GM19438 (cell line): ENCODE measurements around the gene BCL10.
"Not testable (repeated sequence)": the region's sequence is repeated elsewhere in the genome, so short reads cannot be mapped to it uniquely, and the experiment has no call there.

Experiments
- ATAC-seq: cut with Tn5 transposase; IDR thresholded peaks from one replicate; pipeline ENCODE4 v1.9.1; 2021; ENCODE audit warnings: low read depth; ENCODE audit not compliant: unreplicated experiment

BCL10 gene

GRCh38 chr1:85268801-85269585 lies 7.4 kb downstream of the BCL10 start:
- ATAC-seq = no peak

DNA sequence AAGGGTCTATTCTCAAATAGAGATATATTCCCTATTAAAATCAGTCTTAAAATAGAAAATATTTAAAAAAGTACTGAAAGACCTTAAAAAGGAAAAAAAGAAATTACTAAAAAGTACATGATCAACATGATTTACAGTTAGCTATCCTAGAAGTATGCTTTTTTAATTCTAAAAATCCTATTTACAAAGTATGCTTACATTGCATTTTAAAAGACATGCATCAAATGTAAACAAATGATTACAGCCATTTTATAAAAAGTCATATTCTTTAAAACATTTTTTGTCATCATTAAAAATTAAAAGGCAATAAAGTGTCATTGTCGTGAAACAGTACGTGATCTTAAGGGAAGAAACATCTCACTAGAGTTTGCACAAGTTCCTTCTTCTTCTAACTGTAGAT lies 9.1 kb downstream of the BCL10 start:
- no peak for ATAC-seq

GRCh38 chr1:85264150-85264549 lies 12.3 kb downstream of the BCL10 start:
- no peak for ATAC-seq

DNA sequence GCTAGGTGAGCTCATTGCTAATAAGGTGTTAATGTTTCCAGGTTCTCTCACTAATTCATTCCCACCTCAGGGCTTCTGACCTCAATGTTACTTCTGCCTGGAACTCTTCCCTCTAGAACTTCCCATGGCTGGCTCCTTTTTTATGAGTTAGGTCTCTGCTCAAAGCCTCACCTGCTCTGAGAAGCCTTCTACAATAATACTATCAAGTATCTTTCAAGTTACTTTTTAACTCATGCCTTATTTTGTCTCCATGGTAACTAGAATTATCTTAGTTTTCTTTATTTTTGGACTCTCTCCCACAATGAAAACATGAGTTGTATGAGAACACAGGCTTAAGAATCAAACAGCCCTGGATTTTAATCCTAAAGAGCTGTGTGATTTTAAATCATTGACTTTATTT lies 13.4 kb downstream of the BCL10 start:
- no peak for ATAC-seq

DNA sequence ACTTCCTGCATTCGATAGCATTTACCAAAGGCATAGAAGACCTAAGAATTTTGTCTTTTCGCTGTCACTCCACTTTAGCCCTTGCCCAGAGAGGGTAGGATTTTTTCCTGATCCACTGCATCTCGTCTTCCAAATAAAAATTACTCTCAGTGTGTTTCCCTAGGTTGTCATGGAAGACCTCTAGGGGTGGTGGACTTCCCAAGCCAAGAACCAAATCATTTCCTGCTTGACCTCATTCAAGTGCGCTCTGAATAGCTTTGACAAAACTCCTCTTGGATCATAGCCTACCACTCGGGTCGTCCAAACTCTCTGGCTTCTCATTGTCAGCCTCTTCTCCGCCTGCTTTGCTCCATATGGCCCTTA lies 16.5 kb downstream of the BCL10 start:
- ATAC-seq = no peak

GRCh38 chr1:85259118-85259911 lies 17.1 kb downstream of the BCL10 start, which contains the start of gene C1orf52:
C1orf52 (minus strand) TSS chr1:85259662; CDS start chr1:85259633, 29 bp downstream.
- ATAC-seq = peak; percentile 98

- ATAC-seq = no peak
These were observed 17.8 kb downstream of the BCL10 start for GRCh38 chr1:85258536-85259117.

DNA sequence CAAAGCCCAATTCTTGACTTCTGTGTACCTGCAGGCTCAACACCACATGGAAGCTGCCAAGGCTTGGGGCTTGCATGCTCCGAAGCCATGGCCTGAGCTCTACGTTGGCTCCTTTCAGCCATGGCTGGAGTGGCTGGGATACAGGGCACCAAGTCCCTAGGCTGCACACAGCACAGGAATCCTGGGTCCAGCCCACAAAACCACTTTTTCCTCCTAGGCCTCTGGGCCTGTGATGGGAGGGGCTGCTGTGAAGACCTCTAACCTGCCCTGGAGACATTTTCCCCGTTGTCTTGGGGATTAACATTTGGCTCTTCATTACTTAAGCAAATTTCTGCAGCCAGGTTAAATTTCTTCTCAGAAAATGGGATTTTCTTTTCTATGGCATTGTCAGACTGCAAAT lies 27.4 kb downstream of the BCL10 start:
- not testable (repeated sequence) for ATAC-seq

GRCh38 chr1:85245891-85246290 lies 30.5 kb downstream of the BCL10 start:
- ATAC-seq = no peak

- ATAC-seq = no peak
These were observed 31.0 kb downstream of the BCL10 start for GRCh38 chr1:85245456-85245855.

- ATAC-seq = no peak
These were observed 32.0 kb downstream of the BCL10 start for GRCh38 chr1:85244271-85245061.

DNA sequence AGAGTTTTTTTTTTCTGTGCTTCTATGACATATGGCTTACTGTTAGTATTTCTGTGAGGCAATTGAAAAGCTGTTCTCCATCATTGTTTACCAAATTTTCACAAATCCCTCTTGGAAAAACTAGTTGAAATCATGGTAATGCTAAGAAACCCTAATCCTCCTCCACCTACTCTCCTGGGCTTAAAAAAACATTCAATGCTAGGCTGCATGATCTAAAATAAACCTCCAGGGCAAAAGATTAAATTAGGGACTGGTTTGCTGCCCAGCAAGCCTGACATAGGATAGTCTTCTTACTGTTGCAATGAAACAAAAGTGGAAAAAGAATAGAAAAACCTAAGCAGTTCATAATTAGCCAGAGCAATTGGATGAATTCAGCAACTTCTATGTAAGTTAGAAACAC lies 33.1 kb downstream of the BCL10 start:
- ATAC-seq = no peak

DNA sequence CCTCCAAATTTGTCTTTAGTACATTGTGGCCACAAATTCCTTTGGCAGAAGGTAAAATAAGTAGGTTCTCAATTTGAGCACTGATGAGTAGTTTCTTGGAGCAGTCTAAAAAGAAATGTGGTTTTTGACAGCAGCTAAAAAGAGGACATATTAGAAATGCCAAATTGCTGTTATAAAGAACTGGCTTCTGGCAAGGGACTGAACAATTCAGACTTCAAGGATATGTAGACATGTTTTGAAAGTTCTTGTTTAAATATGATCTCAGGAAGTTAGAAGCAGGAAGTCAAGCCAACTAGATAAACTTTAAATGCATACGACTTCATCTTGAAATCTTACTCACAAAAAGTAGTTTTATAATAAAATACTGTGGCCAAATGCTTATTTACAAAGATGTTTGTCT lies 35.8 kb downstream of the BCL10 start:
- no peak for ATAC-seq

DNA sequence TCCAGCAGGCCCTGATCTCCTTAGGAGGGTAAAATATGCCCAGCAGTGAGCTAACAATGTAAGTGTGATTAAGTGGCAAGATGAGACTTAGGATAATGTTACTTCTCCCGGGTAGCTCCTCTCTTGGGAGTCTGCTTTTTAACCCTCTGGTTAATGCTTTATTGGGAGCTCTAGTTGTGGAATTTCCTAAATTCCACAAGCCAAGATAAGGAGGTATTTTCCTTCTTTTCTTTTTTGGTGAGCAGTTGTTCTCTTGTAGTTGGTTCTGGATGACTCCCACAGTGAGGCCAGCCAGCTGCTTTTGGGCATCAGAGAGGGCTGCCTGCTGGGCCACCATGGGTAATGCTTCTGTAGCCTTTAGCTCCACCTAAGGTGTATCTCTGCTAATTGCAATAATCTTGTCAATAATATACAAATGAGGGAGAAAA lies 36.2 kb downstream of the BCL10 start:
- ATAC-seq = no peak

DNA sequence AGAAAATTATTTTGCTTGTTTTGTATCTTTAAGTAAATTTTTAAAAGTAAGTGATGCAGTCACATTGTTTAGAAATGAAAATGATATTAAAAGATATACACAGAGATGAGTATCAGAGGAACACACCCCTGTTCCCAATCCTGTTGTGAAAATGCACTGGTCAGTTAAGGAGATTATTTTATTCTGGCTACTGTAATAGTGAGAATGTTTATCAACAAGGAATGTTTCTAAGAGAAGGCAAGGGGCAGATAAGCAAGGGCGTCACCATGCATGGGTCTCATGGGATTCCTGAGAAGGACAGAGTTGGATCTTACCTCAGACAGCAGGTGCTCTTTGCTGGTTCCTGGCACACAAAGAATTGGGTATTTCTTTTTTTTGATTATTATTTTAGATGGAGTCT lies 38.8 kb downstream of the BCL10 start:
- ATAC-seq = no peak

DNA sequence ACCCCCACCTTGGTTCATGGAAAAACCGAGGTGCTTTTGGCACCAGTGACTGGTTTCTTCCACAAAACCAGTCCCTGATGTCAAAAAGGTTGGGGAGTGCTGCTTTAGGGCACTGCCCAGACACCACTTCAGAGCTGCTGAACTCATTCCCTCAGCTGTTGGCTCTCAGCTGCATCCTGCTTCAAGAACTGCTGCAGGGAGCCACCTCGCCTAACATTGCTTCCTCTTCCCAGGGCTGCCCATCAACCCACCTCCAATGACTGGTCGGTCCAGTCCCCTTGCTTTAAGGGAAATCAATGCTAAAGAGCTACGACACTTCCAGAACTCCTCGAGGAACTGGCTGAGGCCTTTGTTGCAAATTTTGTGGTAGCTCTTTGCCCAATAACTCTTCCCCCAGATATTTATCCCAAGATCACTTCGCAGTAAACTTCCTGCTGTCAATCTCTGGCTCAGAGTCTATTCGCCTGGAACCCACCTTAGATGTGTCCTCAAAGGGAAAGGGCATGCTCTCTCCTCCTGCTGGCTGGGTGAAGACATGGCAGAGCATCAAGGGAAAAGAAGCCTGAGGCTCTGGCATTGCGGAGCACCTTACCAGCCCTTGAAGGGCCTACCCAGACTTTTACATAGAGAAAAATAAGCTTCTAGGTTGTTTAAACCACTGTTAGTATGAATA lies 46.0 kb downstream of the BCL10 start:
- no peak for ATAC-seq

GRCh38 chr1:85229574-85230097 lies 46.8 kb downstream of the BCL10 start:
- ATAC-seq = no peak

- ATAC-seq = no peak
These were observed 47.5 kb downstream of the BCL10 start for GRCh38 chr1:85228972-85229371.

GRCh38 chr1:85225624-85226380 lies 50.6 kb downstream of the BCL10 start:
- no peak for ATAC-seq
